HepG2 (cell line): ENCODE data around the gene ST14. TPM values are rescaled to one million over a fixed set of nuclear protein-coding genes. Genes with fewer than 3 reads are reported as not detected.

Experiments
- ARNT2 ChIP-seq: sonication (generic); formaldehyde crosslinking; IDR thresholded peaks from 2 replicates; pipeline ENCODE4 v1.8.0; 2022; ENCODE audit warnings: mild to moderate bottlenecking, low read depth, missing genetic modification reagents, moderate library complexity
- IRX3 ChIP-seq: sonication (generic); formaldehyde crosslinking; IDR thresholded peaks from 2 replicates; pipeline ENCODE4 v1.8.1; 2023; ENCODE audit warnings: mild to moderate bottlenecking, low read depth, missing genetic modification reagents, borderline replicate concordance
- ISL2 ChIP-seq: sonication (generic); formaldehyde crosslinking; IDR thresholded peaks from 2 replicates; pipeline ENCODE4 v1.5.0; 2020; ENCODE audit warnings: missing genetic modification reagents
- MED1 ChIP-seq: sonication (generic); formaldehyde crosslinking; IDR thresholded peaks from 2 replicates; pipeline ENCODE4 v1.4.0; 2020; ENCODE audit warnings: missing genetic modification reagents
- MIXL1 ChIP-seq: IDR thresholded peaks from 2 replicates; pipeline ENCODE4 v1.6.1; 2016
- MZF1 ChIP-seq: sonication (generic); formaldehyde crosslinking; IDR thresholded peaks from 2 replicates; pipeline ENCODE4 v1.8.1; 2023; ENCODE audit warnings: mild to moderate bottlenecking, missing genetic modification reagents, borderline replicate concordance
- POGZ ChIP-seq: sonication (generic); formaldehyde crosslinking; IDR thresholded peaks from 2 replicates; pipeline ENCODE4 v1.4.0; 2020; ENCODE audit warnings: mild to moderate bottlenecking, missing genetic modification reagents
- PPARG ChIP-seq: conservative IDR thresholded peaks from 2 replicates; pipeline ENCODE4 v1.6.1; 2016; ENCODE audit warnings: missing biosample characterization, missing genetic modification reagents
- RNF2 ChIP-seq: fragments of 450-650 bp; conservative IDR thresholded peaks from 2 replicates; pipeline ENCODE4 v1.6.1; 2016; ENCODE audit warnings: low read depth
- SRF ChIP-seq: IDR thresholded peaks from 2 replicates; pipeline ENCODE4 v1.6.1; 2011; ENCODE audit warnings: mild to moderate bottlenecking, low read depth, low read length, moderate library complexity
- SUZ12 ChIP-seq: fragments of 150-350 bp; IDR thresholded peaks from 2 replicates; pipeline ENCODE4 v1.6.1; 2014; ENCODE audit warnings: low read depth, low read length
- TGIF2 ChIP-seq: IDR thresholded peaks from 2 replicates; pipeline ENCODE4 v1.6.1; 2016; ENCODE audit warnings: control low read depth, missing compliant biosample characterization
- ZNF33B ChIP-seq: sonication (generic); formaldehyde crosslinking; IDR thresholded peaks from 2 replicates; pipeline ENCODE4 v1.5.1; 2020; ENCODE audit warnings: mild to moderate bottlenecking, missing genetic modification reagents
- ZNF543 ChIP-seq: sonication (generic); formaldehyde crosslinking; IDR thresholded peaks from 2 replicates; pipeline ENCODE4 v1.4.0; 2020; ENCODE audit warnings: mild to moderate bottlenecking, missing genetic modification reagents
- ZNF558 ChIP-seq: sonication (generic); formaldehyde crosslinking; IDR thresholded peaks from 2 replicates; pipeline ENCODE4 v1.9.0; 2022; ENCODE audit warnings: mild to moderate bottlenecking, missing genetic modification reagents, borderline replicate concordance
- polyA plus RNA-seq, 8 experiments: library from polyadenylated mRNA; depleted of rRNA in 3 of 8; stranded (reverse) in 7 of 8; unstranded in 1 of 8; fragments of >200 nt; fragmentation: Illumina TruSeq in 4 of 8; extraction: Trizol in 4 of 8; gene quantifications; 2 replicates each; pipeline versions ENCODE4 v1.2.1 to v1.2.3, GENCODE V29; 2011 to 2016; ENCODE audit warnings: low read depth in 4 of 8, missing spikeins in 1 of 8, mixed read lengths in 1 of 8; ENCODE audit not compliant: insufficient read depth in 1 of 8
- total RNA-seq, 5 experiments: library from RNA; depleted of rRNA; stranded (reverse); fragments of >200 nt; fragmentation: Illumina TruSeq; extraction: Trizol; gene quantifications; 2 replicates each; pipeline ENCODE4 v1.2.3, GENCODE V29; 2016; ENCODE audit warnings: low read depth in 1 of 5
- TF ChIP-seq, protein P1 (sequence below): sonication (generic); formaldehyde crosslinking; IDR thresholded peaks from 2 replicates; pipeline ENCODE4 v1.5.0; 2020; ENCODE audit warnings: missing genetic modification reagents, mild to moderate bottlenecking, borderline replicate concordance
- TF ChIP-seq, protein P2 (sequence below): sonication (generic); formaldehyde crosslinking; IDR thresholded peaks from 2 replicates; pipeline ENCODE4 v1.5.0; 2020; ENCODE audit warnings: missing genetic modification reagents
- TF ChIP-seq, protein P3 (sequence below): sonication (generic); formaldehyde crosslinking; IDR thresholded peaks from 2 replicates; pipeline ENCODE4 v1.5.1; 2020; ENCODE audit warnings: missing genetic modification reagents, mild to moderate bottlenecking, borderline replicate concordance
- TF ChIP-seq, protein P4 (sequence below), 2 experiments: sonication (generic) in 1 of 2; formaldehyde crosslinking in 1 of 2; IDR thresholded peaks; 2 replicates each; pipeline versions ENCODE4 v1.5.1 to v1.6.1; 2011 to 2020; ENCODE audit warnings: borderline replicate concordance in 1 of 2, low read depth in 1 of 2, low read length in 1 of 2, mild to moderate bottlenecking in 1 of 2, missing genetic modification reagents in 1 of 2, moderate library complexity in 1 of 2
- TF ChIP-seq, protein P5 (sequence below): sonication (generic); formaldehyde crosslinking; IDR thresholded peaks from 2 replicates; pipeline ENCODE4 v1.5.1; 2020; ENCODE audit warnings: mild to moderate bottlenecking, missing genetic modification reagents, moderate library complexity

ST14 gene
- total and polyA plus RNA-seq, 2 of the 13 experiments (the other 11 are each of a cell fraction or from before 2014, with no cell fraction given): 0.88 to 1.4 TPM

DNA sequence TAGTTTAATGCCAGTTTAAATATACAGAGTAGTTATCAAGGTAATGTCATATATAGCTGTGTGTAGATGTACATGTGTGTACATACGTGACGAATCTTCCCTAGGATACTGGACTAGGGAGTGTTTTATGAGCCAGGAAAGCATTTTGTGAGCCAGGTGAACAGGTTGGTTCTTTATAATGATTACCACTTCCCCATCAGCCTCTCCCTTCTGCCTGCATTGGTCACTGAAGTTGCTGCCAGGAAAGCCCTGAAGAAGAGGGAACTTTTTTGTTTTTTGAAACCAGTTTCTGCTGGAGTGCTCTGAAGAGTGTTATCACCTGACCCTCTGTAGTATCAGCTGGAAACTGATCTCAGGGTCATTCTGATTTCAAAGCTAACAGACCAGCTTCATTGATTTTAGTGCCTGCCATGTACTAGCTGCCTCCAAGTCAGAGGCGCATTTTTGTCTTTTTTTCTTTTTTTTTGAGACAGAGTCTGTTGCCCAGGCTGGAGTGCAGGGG, 14.2 kb upstream of the ST14 start (continued):
- TF ChIP-seq, protein P1, sequence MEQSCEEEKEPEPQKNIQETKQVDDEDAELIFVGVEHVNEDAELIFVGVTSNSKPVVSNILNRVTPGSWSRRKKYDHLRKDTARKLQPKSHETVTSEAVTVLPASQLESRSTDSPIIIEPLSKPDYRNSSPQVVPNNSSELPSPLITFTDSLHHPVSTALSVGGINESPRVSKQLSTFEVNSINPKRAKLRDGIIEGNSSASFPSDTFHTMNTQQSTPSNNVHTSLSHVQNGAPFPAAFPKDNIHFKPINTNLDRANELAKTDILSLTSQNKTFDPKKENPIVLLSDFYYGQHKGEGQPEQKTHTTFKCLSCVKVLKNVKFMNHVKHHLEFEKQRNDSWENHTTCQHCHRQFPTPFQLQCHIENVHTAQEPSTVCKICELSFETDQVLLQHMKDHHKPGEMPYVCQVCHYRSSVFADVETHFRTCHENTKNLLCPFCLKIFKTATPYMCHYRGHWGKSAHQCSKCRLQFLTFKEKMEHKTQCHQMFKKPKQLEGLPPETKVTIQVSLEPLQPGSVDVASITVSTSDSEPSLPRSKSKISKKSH (CRISPR knock-in tag): no peak
- no peak for TF ChIP-seq PPARG (CRISPR knock-in tag)
- no peak for TF ChIP-seq SUZ12
- TF ChIP-seq IRX3 (CRISPR knock-in tag): no peak
- TF ChIP-seq, protein P2, sequence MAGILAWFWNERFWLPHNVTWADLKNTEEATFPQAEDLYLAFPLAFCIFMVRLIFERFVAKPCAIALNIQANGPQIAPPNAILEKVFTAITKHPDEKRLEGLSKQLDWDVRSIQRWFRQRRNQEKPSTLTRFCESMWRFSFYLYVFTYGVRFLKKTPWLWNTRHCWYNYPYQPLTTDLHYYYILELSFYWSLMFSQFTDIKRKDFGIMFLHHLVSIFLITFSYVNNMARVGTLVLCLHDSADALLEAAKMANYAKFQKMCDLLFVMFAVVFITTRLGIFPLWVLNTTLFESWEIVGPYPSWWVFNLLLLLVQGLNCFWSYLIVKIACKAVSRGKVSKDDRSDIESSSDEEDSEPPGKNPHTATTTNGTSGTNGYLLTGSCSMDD: no peak
- 0 out of 2 replicates have a peak, but pooled peaks have one; percentile 30 for TF ChIP-seq ZNF543
- no peak for TF ChIP-seq ISL2 (CRISPR knock-in tag)
- TF ChIP-seq ZNF558 (CRISPR knock-in tag): no peak
- TF ChIP-seq POGZ (CRISPR knock-in tag): peak; percentile 50
- TF ChIP-seq MED1 (CRISPR knock-in tag): no peak
- no peak for TF ChIP-seq SRF
- TF ChIP-seq ARNT2 (CRISPR knock-in tag): no peak
- TF ChIP-seq TGIF2: no peak
- TF ChIP-seq MZF1 (CRISPR knock-in tag): no peak
- TF ChIP-seq, protein P3, sequence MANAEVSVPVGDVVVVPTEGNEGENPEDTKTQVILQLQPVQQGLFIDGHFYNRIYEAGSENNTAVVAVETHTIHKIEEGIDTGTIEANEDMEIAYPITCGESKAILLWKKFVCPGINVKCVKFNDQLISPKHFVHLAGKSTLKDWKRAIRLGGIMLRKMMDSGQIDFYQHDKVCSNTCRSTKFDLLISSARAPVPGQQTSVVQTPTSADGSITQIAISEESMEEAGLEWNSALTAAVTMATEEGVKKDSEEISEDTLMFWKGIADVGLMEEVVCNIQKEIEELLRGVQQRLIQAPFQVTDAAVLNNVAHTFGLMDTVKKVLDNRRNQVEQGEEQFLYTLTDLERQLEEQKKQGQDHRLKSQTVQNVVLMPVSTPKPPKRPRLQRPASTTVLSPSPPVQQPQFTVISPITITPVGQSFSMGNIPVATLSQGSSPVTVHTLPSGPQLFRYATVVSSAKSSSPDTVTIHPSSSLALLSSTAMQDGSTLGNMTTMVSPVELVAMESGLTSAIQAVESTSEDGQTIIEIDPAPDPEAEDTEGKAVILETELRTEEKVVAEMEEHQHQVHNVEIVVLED: no peak
- TF ChIP-seq, protein P4, sequence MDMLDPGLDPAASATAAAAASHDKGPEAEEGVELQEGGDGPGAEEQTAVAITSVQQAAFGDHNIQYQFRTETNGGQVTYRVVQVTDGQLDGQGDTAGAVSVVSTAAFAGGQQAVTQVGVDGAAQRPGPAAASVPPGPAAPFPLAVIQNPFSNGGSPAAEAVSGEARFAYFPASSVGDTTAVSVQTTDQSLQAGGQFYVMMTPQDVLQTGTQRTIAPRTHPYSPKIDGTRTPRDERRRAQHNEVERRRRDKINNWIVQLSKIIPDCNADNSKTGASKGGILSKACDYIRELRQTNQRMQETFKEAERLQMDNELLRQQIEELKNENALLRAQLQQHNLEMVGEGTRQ (IDR thresholded peaks at IDR 0.05; ENCODE audit: low read depth, low read length): no peak
- TF ChIP-seq, protein P4 (CRISPR knock-in tag; IDR thresholded peaks at IDR 0.05; ENCODE audit: borderline replicate concordance): no peak
- TF ChIP-seq, protein P5, sequence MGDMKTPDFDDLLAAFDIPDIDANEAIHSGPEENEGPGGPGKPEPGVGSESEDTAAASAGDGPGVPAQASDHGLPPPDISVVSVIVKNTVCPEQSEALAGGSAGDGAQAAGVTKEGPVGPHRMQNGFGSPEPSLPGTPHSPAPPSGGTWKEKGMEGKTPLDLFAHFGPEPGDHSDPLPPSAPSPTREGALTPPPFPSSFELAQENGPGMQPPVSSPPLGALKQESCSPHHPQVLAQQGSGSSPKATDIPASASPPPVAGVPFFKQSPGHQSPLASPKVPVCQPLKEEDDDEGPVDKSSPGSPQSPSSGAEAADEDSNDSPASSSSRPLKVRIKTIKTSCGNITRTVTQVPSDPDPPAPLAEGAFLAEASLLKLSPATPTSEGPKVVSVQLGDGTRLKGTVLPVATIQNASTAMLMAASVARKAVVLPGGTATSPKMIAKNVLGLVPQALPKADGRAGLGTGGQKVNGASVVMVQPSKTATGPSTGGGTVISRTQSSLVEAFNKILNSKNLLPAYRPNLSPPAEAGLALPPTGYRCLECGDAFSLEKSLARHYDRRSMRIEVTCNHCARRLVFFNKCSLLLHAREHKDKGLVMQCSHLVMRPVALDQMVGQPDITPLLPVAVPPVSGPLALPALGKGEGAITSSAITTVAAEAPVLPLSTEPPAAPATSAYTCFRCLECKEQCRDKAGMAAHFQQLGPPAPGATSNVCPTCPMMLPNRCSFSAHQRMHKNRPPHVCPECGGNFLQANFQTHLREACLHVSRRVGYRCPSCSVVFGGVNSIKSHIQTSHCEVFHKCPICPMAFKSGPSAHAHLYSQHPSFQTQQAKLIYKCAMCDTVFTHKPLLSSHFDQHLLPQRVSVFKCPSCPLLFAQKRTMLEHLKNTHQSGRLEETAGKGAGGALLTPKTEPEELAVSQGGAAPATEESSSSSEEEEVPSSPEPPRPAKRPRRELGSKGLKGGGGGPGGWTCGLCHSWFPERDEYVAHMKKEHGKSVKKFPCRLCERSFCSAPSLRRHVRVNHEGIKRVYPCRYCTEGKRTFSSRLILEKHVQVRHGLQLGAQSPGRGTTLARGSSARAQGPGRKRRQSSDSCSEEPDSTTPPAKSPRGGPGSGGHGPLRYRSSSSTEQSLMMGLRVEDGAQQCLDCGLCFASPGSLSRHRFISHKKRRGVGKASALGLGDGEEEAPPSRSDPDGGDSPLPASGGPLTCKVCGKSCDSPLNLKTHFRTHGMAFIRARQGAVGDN (CRISPR knock-in tag): no peak
- 0 out of 2 replicates have a peak, but pooled peaks have one; percentile 12 for TF ChIP-seq MIXL1 (CRISPR knock-in tag)
- no peak for TF ChIP-seq ZNF33B
- no peak for TF ChIP-seq RNF2
